Measurements from ENCODE around the gene CYP3A7. TPM values are rescaled to one million over a fixed set of nuclear protein-coding genes. Genes with fewer than 3 reads are reported as not detected.

CYP3A7 gene
- total RNA-seq, 4 donors from 2014 or later: not detected

- 84 to 87% methylated on average over 4 of the region's 4 CpGs for WGBS, 2 donors
- H3K9me3 ChIP-seq: peaks cover 0 to under 1% (median 0%) of the 10 kb centered on the region in 3 donors
- H3K4me3 ChIP-seq: no peak overlapping the region
- H3K27me3 ChIP-seq: no peaks in the 10 kb centered on the region
- TF ChIP-seq CTCF (IDR thresholded peaks at IDR 0.05): no peak
- no peak for TF ChIP-seq POLR2A (IDR thresholded peaks at IDR 0.05)
- peaks cover 0 to 35% (median 0%) of the 10 kb centered on the region in 3 donors for H3K4me1 ChIP-seq
- H3K27ac ChIP-seq: no peak overlapping the region
- peaks cover 0 to 54% (median 0%) of the 10 kb centered on the region in 3 donors for H3K36me3 ChIP-seq
- DNase-seq: no peak
- intact Hi-C loops (cut with DNase I): no loop called here
These were observed 57.9 kb downstream of the CYP3A7 start for GRCh38 chr7:99677013-99677647.

- Histone ChIP-seq H3K36me3 (peaks cover 0 to 73% (median 4%) of the 10 kb centered on the region in 3 donors), H3K27me3 (no peaks in the 10 kb centered on the region), H3K4me3 (no peak overlapping the region), H3K9me3 (no peaks in the 10 kb centered on the region), H3K4me1 (peaks cover 0 to 32% (median 0%) of the 10 kb centered on the region in 3 donors), H3K27ac (no peak overlapping the region)
- 53 to 64% methylated on average over 2 of the region's 2 CpGs for WGBS, 2 donors
- no peak for DNase-seq
- intact Hi-C loops (cut with DNase I): no loop called here
- TF ChIP-seq CTCF (IDR thresholded peaks at IDR 0.05) (no peak), POLR2A (IDR thresholded peaks at IDR 0.05) (no peak)
These were observed 59.8 kb downstream of the CYP3A7 start for GRCh38 chr7:99674995-99675742.

- Histone ChIP-seq H3K36me3 (peaks cover 0 to 98% (median 4%) of the 10 kb centered on the region in 3 donors), H3K9me3 (no peaks in the 10 kb centered on the region), H3K27me3 (no peaks in the 10 kb centered on the region), H3K27ac (no peak overlapping the region), H3K4me3 (no peak overlapping the region), H3K4me1 (peaks cover 0 to 10% (median 0%) of the 10 kb centered on the region in 3 donors)
- WGBS, 2 donors: 80 to 88% methylated on average over 7 of the region's 7 CpGs
- DNase-seq: no peak
- TF ChIP-seq POLR2A (IDR thresholded peaks at IDR 0.05): no peak
- TF ChIP-seq CTCF (IDR thresholded peaks at IDR 0.05): no peak
- intact Hi-C loops (cut with DNase I): no loop called here
These were observed 62.4 kb downstream of the CYP3A7 start for GRCh38 chr7:99672573-99672972.

GRCh38 chr7:99669782-99670181 lies 65.2 kb downstream of the CYP3A7 start:
- intact Hi-C loops (cut with DNase I): no loop called here
- TF ChIP-seq CTCF (IDR thresholded peaks at IDR 0.05): no peak
- TF ChIP-seq POLR2A (IDR thresholded peaks at IDR 0.05): no peak
- no peak for DNase-seq
- no peak overlapping the region for H3K4me3 ChIP-seq
- no peak overlapping the region for H3K27ac ChIP-seq
- H3K4me1 ChIP-seq: no peaks in the 10 kb centered on the region
- H3K9me3 ChIP-seq: no peaks in the 10 kb centered on the region
- no peaks in the 10 kb centered on the region for H3K27me3 ChIP-seq
- 86 to 88% methylated on average over 3 of the region's 3 CpGs for WGBS, 2 donors
- H3K36me3 ChIP-seq: peaks cover 0 to 100% (median 4%) of the 10 kb centered on the region in 3 donors

- peaks cover 0 to 98% (median 4%) of the 10 kb centered on the region in 3 donors for H3K36me3 ChIP-seq
- intact Hi-C loops (cut with DNase I): no loop called here
- no peaks in the 10 kb centered on the region for H3K9me3 ChIP-seq
- TF ChIP-seq POLR2A (IDR thresholded peaks at IDR 0.05) (no peak), CTCF (IDR thresholded peaks at IDR 0.05) (no peak)
- DNase-seq: no peak
- no peaks in the 10 kb centered on the region for H3K27me3 ChIP-seq
- H3K27ac ChIP-seq: no peak overlapping the region
- H3K4me1 ChIP-seq: no peaks in the 10 kb centered on the region
- no peak overlapping the region for H3K4me3 ChIP-seq
- WGBS, 2 donors: 93 to 96% methylated on average over 8 of the region's 8 CpGs
These were observed 66.5 kb downstream of the CYP3A7 start for GRCh38 chr7:99668541-99668940.
